ENCODE results near the gene ALG14. TPM values are rescaled to one million over a fixed set of nuclear protein-coding genes. Genes with fewer than 3 reads are reported as not detected.

Gene ALG14
- total and polyA plus RNA-seq, 4 donors, result 1.0 to 16.6 (median 1.9) TPM

DNA sequence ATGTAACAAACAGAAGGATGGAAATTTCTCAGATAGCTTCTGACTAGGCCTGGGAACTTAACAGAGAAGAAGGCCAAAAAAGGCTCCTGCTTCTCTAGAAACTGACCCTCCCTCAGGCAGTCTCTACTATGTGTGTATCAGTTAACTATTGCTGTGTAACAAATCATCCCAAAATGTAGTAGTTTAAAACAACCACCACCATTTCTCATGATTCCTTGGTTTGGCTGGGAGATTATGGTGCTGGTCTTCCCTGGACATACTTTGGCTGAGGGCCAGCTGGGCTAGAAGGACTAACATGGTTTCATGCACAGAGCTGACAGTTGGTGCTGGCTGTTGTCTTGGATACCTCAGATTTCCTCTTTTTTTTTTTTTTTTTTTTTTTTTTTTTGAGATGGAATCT is 119.6 kb downstream of the ALG14 start:
- Histone ChIP-seq H3K27ac (ENCODE audit: low read depth in 1 of 2, low read length in 2 of 2) (no peak overlapping the region), H3K36me3 (ENCODE audit: control insufficient read depth in 4 of 4, insufficient read depth in 3 of 4, low read depth in 1 of 4, low read length in 3 of 4) (no peaks in the 10 kb centered on the region), H3K9me3 (ENCODE audit: control insufficient read depth in 4 of 4, low read length in 3 of 4) (no peaks in the 10 kb centered on the region), H3K4me3 (ENCODE audit: low read depth in 1 of 3, low read length in 3 of 3) (no peak overlapping the region), H3K4me1 (ENCODE audit: control insufficient read depth in 4 of 4, insufficient read depth in 4 of 4, low read length in 3 of 4) (peaks cover 7 to 53% (median 23%) of the 10 kb centered on the region in 4 donors), H3K9ac (ENCODE audit: low read depth in 1 of 2, low read length in 2 of 2) (no peak overlapping the region), H3K27me3 (ENCODE audit: control insufficient read depth in 4 of 4, insufficient read depth in 4 of 4, low read length in 3 of 4) (no peaks in the 10 kb centered on the region)
- TF ChIP-seq JUND (IDR thresholded peaks at IDR 0.05), result no peak
- TF ChIP-seq NR2F2 (IDR thresholded peaks at IDR 0.05), result no peak
- TF ChIP-seq RXRA (IDR thresholded peaks at IDR 0.05), result no peak
- no peak for TF ChIP-seq YY1 (IDR thresholded peaks at IDR 0.05)
- no peak for TF ChIP-seq FOXA1 (IDR thresholded peaks at IDR 0.05)
- no peak for TF ChIP-seq FOXA2 (IDR thresholded peaks at IDR 0.05)
- no peak for TF ChIP-seq HNF4G (IDR thresholded peaks at IDR 0.05)
- no peak for TF ChIP-seq GABPA (IDR thresholded peaks at IDR 0.05 in 1 of 2, conservative IDR thresholded peaks at IDR 0.05 in 1 of 2)
- no peak for DNase-seq (ENCODE audit: low spot score)

DNA sequence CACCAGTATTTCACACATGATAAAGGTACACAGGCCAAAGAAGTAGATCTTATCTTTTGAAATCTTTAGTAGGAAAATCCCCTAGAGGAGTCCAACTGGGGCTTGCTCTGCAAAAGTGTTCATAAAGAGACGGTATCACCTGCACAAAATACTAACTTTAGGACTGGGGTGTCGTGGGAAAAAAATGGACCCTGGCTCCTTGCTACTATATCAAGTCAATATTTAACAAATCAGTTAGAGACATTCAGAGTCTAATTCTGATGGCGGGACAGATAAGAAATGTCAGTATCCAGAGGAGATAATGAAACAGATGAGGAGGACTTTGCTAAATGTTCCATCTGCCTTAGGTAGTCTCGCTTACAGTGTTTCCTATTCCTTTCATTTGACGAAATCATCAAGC is 120.2 kb downstream of the ALG14 start:
- no peak overlapping the region for H3K27ac ChIP-seq (ENCODE audit: low read depth in 1 of 2, low read length in 2 of 2)
- H3K9ac ChIP-seq (ENCODE audit: low read depth in 1 of 2, low read length in 2 of 2), result no peak overlapping the region
- H3K36me3 ChIP-seq (ENCODE audit: control insufficient read depth in 4 of 4, insufficient read depth in 3 of 4, low read depth in 1 of 4, low read length in 3 of 4), result no peaks in the 10 kb centered on the region
- WGBS, result 56% methylated on average over 5 of the region's 5 CpGs
- H3K4me3 ChIP-seq (ENCODE audit: low read depth in 1 of 3, low read length in 3 of 3), result no peak overlapping the region
- H3K4me1 ChIP-seq (ENCODE audit: control insufficient read depth in 4 of 4, insufficient read depth in 4 of 4, low read length in 3 of 4), result peaks cover 7 to 53% (median 23%) of the 10 kb centered on the region in 4 donors
- no peaks in the 10 kb centered on the region for H3K27me3 ChIP-seq (ENCODE audit: control insufficient read depth in 4 of 4, insufficient read depth in 4 of 4, low read length in 3 of 4)
- TF ChIP-seq FOXA2 (IDR thresholded peaks at IDR 0.05) (no peak), YY1 (IDR thresholded peaks at IDR 0.05) (peak; percentile 24)
- no peaks in the 10 kb centered on the region for H3K9me3 ChIP-seq (ENCODE audit: control insufficient read depth in 4 of 4, low read length in 3 of 4)
- DNase-seq (ENCODE audit: low spot score), result no peak

DNA sequence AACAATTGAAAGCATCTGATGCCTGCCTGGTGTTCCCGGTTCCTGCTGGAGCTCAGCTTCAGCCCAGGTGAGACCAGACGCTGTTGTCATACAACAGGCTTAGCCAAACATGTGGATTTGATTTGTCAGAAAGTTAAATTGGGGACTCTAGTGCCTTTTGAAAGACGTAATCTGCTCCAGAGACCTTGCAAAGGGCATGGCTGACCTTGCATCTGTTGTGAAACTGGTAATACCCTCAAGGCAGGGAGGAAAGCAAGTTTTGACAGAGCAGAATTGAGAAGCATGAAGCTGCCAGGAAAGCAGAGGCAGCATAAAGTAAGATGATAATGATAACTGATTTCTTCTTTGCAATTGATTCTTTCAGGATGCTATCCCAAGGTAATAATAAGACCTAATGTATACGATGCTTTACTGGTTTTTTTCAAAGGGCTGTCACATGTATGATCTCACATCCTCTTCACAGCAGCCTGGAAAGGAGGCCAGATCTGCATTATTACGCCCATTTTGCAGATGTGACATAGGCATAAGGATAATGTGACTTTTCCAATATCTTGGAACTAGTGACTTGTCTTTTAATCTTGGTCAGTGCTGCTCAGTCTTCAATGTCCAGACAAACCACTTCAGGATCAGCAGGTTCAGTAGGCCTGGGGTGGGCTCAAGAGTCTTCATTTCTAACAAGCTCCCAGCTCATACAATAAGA is 121.1 kb downstream of the ALG14 start:
- 66% methylated on average over 5 of the region's 5 CpGs for WGBS
- H3K27ac ChIP-seq (ENCODE audit: low read depth in 1 of 2, low read length in 2 of 2), result no peak overlapping the region

More for the DNA sequence above, 121.1 kb downstream of the ALG14 start:
- no peak overlapping the region for H3K4me3 ChIP-seq (ENCODE audit: low read depth in 1 of 3, low read length in 3 of 3)
- H3K4me1 ChIP-seq (ENCODE audit: control insufficient read depth in 4 of 4, insufficient read depth in 4 of 4, low read length in 3 of 4), result peaks cover 7 to 54% (median 23%) of the 10 kb centered on the region in 4 donors
- no peak for DNase-seq (ENCODE audit: low spot score)
- no peaks in the 10 kb centered on the region for H3K36me3 ChIP-seq (ENCODE audit: control insufficient read depth in 4 of 4, insufficient read depth in 3 of 4, low read depth in 1 of 4, low read length in 3 of 4)
- H3K9me3 ChIP-seq (ENCODE audit: control insufficient read depth in 4 of 4, low read length in 3 of 4), result no peaks in the 10 kb centered on the region
- H3K27me3 ChIP-seq (ENCODE audit: control insufficient read depth in 4 of 4, insufficient read depth in 4 of 4, low read length in 3 of 4), result no peaks in the 10 kb centered on the region
- TF ChIP-seq HNF4A (conservative IDR thresholded peaks at IDR 0.05) (peak in 1 of 2 donors; percentile 9), EGR1 (IDR thresholded peaks at IDR 0.05; ENCODE audit: low read depth in 2 of 2) (no peak), FOXA1 (IDR thresholded peaks at IDR 0.05) (no peak), SP1 (IDR thresholded peaks at IDR 0.05) (no peak), FOXA2 (IDR thresholded peaks at IDR 0.05) (no peak), RAD21 (IDR thresholded peaks at IDR 0.05) (no peak), YY1 (IDR thresholded peaks at IDR 0.05) (no peak), RXRA (IDR thresholded peaks at IDR 0.05) (peak in 1 of 2 donors; percentile 7), TAF1 (conservative IDR thresholded peaks at IDR 0.05) (no peak), HNF4G (IDR thresholded peaks at IDR 0.05) (no peak)
- TF ChIP-seq, protein P1, sequence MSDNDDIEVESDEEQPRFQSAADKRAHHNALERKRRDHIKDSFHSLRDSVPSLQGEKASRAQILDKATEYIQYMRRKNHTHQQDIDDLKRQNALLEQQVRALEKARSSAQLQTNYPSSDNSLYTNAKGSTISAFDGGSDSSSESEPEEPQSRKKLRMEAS (IDR thresholded peaks at IDR 0.05), result no peak
- TF ChIP-seq, protein P2, sequence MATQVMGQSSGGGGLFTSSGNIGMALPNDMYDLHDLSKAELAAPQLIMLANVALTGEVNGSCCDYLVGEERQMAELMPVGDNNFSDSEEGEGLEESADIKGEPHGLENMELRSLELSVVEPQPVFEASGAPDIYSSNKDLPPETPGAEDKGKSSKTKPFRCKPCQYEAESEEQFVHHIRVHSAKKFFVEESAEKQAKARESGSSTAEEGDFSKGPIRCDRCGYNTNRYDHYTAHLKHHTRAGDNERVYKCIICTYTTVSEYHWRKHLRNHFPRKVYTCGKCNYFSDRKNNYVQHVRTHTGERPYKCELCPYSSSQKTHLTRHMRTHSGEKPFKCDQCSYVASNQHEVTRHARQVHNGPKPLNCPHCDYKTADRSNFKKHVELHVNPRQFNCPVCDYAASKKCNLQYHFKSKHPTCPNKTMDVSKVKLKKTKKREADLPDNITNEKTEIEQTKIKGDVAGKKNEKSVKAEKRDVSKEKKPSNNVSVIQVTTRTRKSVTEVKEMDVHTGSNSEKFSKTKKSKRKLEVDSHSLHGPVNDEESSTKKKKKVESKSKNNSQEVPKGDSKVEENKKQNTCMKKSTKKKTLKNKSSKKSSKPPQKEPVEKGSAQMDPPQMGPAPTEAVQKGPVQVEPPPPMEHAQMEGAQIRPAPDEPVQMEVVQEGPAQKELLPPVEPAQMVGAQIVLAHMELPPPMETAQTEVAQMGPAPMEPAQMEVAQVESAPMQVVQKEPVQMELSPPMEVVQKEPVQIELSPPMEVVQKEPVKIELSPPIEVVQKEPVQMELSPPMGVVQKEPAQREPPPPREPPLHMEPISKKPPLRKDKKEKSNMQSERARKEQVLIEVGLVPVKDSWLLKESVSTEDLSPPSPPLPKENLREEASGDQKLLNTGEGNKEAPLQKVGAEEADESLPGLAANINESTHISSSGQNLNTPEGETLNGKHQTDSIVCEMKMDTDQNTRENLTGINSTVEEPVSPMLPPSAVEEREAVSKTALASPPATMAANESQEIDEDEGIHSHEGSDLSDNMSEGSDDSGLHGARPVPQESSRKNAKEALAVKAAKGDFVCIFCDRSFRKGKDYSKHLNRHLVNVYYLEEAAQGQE (IDR thresholded peaks at IDR 0.05), result no peak
- TF ChIP-seq, protein P3, sequence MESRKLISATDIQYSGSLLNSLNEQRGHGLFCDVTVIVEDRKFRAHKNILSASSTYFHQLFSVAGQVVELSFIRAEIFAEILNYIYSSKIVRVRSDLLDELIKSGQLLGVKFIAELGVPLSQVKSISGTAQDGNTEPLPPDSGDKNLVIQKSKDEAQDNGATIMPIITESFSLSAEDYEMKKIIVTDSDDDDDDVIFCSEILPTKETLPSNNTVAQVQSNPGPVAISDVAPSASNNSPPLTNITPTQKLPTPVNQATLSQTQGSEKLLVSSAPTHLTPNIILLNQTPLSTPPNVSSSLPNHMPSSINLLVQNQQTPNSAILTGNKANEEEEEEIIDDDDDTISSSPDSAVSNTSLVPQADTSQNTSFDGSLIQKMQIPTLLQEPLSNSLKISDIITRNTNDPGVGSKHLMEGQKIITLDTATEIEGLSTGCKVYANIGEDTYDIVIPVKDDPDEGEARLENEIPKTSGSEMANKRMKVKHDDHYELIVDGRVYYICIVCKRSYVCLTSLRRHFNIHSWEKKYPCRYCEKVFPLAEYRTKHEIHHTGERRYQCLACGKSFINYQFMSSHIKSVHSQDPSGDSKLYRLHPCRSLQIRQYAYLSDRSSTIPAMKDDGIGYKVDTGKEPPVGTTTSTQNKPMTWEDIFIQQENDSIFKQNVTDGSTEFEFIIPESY (IDR thresholded peaks at IDR 0.05), result no peak
- TF ChIP-seq, protein P4, sequence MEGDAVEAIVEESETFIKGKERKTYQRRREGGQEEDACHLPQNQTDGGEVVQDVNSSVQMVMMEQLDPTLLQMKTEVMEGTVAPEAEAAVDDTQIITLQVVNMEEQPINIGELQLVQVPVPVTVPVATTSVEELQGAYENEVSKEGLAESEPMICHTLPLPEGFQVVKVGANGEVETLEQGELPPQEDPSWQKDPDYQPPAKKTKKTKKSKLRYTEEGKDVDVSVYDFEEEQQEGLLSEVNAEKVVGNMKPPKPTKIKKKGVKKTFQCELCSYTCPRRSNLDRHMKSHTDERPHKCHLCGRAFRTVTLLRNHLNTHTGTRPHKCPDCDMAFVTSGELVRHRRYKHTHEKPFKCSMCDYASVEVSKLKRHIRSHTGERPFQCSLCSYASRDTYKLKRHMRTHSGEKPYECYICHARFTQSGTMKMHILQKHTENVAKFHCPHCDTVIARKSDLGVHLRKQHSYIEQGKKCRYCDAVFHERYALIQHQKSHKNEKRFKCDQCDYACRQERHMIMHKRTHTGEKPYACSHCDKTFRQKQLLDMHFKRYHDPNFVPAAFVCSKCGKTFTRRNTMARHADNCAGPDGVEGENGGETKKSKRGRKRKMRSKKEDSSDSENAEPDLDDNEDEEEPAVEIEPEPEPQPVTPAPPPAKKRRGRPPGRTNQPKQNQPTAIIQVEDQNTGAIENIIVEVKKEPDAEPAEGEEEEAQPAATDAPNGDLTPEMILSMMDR (IDR thresholded peaks at IDR 0.05; ENCODE audit: low read depth, low read length, missing input control), result no peak
- TF ChIP-seq, protein P5, sequence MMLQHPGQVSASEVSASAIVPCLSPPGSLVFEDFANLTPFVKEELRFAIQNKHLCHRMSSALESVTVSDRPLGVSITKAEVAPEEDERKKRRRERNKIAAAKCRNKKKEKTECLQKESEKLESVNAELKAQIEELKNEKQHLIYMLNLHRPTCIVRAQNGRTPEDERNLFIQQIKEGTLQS (IDR thresholded peaks at IDR 0.05), result no peak
- no peak overlapping the region for H3K9ac ChIP-seq (ENCODE audit: low read depth in 1 of 2, low read length in 2 of 2)
